ENCODE results near the gene PTPRCAP. TPM values are rescaled to one million over a fixed set of nuclear protein-coding genes. Genes with fewer than 3 reads are reported as not detected.
A peak's percentile ranks its signal among the peaks of the same experiment; 100 is the strongest.

The PTPRCAP gene
- total and polyA plus RNA-seq, 9 of the 15 experiments (the other 6 are each of a cell fraction or from before 2014, with no cell fraction given): 0.22 to 2.0 (median 1.1) TPM; not detected in 4

- no peak for TF ChIP-seq FIP1L1 (IDR thresholded peaks at IDR 0.05; ENCODE audit: low read depth, low read length, poor library complexity, severe bottlenecking)
- no peak for TF ChIP-seq PREB (CRISPR knock-in tag; IDR thresholded peaks at IDR 0.05)
- peak; percentile 77; the same call in 1 of the 2 replicates for TF ChIP-seq PHF8 (IDR thresholded peaks at IDR 0.05; ENCODE audit: borderline replicate concordance, low read length)
- peak; percentile 33; the same call in 1 of the 2 replicates for TF ChIP-seq ZKSCAN8 (CRISPR knock-in tag; IDR thresholded peaks at IDR 0.05)
- 0 out of 4 replicates have a peak, but pooled peaks of 1 of the 2 experiments have one; percentile 5 for TF ChIP-seq SIN3A (IDR thresholded peaks at IDR 0.05; ENCODE audit: borderline replicate concordance in 2 of 2, control insufficient read depth in 1 of 2, low read depth in 2 of 2, low read length in 2 of 2)
- TF ChIP-seq SAFB (IDR thresholded peaks at IDR 0.05; ENCODE audit: borderline replicate concordance, low read depth, low read length): no peak
- TF ChIP-seq EP400 (IDR thresholded peaks at IDR 0.05): peak; percentile 40; the same call in 1 of the 2 replicates
- peak; percentile 4; the same call in 1 of the 2 replicates for TF ChIP-seq CREM (IDR thresholded peaks at IDR 0.05; ENCODE audit: low read depth)
- TF ChIP-seq ZFP36 (IDR thresholded peaks at IDR 0.05; ENCODE audit: low read depth, low read length, partially characterized antibody): no peak
- peak; percentile 63 for TF ChIP-seq TBP (optimal IDR thresholded peaks at IDR 0.05; ENCODE audit: low read depth, low read length)
- TF ChIP-seq XRCC5 (IDR thresholded peaks at IDR 0.05; ENCODE audit: low read depth, low read length): 0 out of 2 replicates have a peak, but pooled peaks have one; percentile 11
- no peak for TF ChIP-seq NFIX (CRISPR knock-in tag; IDR thresholded peaks at IDR 0.05; ENCODE audit: low read depth)
- TF ChIP-seq ZNF239 (CRISPR knock-in tag; IDR thresholded peaks at IDR 0.05): no peak
- TF ChIP-seq CEBPG (CRISPR knock-in tag; IDR thresholded peaks at IDR 0.05): no peak
- TF ChIP-seq CEBPG (tag; conservative IDR thresholded peaks at IDR 0.05 in 1 of 2, IDR thresholded peaks at IDR 0.05 in 1 of 2): no peak
- no peak for TF ChIP-seq MCM7 (IDR thresholded peaks at IDR 0.05)
- TF ChIP-seq SPI1 (IDR thresholded peaks at IDR 0.05; ENCODE audit: borderline replicate concordance, low read depth, low read length): 0 out of 2 replicates have a peak, but pooled peaks have one; percentile 24
- TF ChIP-seq ARID3B (CRISPR knock-in tag; IDR thresholded peaks at IDR 0.05; ENCODE audit: borderline replicate concordance): no peak
- no peak for TF ChIP-seq NCOA2 (IDR thresholded peaks at IDR 0.05; ENCODE audit: partially characterized antibody in 2 of 2)
- peak; percentile 90 for TF ChIP-seq RBFOX2 (IDR thresholded peaks at IDR 0.05; ENCODE audit: low read depth, low read length)
- peak; percentile 15; the same call in 1 of the 2 replicates for TF ChIP-seq KLF10 (CRISPR knock-in tag; IDR thresholded peaks at IDR 0.05)
- no peak for TF ChIP-seq KAT2B (IDR thresholded peaks at IDR 0.05; ENCODE audit: low read depth, low read length)
- TF ChIP-seq BHLHE40 (IDR thresholded peaks at IDR 0.05; ENCODE audit: low read length): peak; percentile 63
- TF ChIP-seq TARDBP (IDR thresholded peaks at IDR 0.05): no peak
- TF ChIP-seq IRF9 (tag; IDR thresholded peaks at IDR 0.05): no peak
- TF ChIP-seq ERF (CRISPR knock-in tag; IDR thresholded peaks at IDR 0.05): no peak; the same call in 1 of the 2 replicates
Observed at GRCh38 chr11:67464411-67465188, 27.1 kb upstream of the PTPRCAP start (continued).
